Measurements from ENCODE around the gene ADAMTSL3. TPM values are rescaled to one million over a fixed set of nuclear protein-coding genes. Genes with fewer than 3 reads are reported as not detected.
A peak's percentile ranks its signal among the peaks of the same experiment; 100 is the strongest.

The ADAMTSL3 gene, protein sequence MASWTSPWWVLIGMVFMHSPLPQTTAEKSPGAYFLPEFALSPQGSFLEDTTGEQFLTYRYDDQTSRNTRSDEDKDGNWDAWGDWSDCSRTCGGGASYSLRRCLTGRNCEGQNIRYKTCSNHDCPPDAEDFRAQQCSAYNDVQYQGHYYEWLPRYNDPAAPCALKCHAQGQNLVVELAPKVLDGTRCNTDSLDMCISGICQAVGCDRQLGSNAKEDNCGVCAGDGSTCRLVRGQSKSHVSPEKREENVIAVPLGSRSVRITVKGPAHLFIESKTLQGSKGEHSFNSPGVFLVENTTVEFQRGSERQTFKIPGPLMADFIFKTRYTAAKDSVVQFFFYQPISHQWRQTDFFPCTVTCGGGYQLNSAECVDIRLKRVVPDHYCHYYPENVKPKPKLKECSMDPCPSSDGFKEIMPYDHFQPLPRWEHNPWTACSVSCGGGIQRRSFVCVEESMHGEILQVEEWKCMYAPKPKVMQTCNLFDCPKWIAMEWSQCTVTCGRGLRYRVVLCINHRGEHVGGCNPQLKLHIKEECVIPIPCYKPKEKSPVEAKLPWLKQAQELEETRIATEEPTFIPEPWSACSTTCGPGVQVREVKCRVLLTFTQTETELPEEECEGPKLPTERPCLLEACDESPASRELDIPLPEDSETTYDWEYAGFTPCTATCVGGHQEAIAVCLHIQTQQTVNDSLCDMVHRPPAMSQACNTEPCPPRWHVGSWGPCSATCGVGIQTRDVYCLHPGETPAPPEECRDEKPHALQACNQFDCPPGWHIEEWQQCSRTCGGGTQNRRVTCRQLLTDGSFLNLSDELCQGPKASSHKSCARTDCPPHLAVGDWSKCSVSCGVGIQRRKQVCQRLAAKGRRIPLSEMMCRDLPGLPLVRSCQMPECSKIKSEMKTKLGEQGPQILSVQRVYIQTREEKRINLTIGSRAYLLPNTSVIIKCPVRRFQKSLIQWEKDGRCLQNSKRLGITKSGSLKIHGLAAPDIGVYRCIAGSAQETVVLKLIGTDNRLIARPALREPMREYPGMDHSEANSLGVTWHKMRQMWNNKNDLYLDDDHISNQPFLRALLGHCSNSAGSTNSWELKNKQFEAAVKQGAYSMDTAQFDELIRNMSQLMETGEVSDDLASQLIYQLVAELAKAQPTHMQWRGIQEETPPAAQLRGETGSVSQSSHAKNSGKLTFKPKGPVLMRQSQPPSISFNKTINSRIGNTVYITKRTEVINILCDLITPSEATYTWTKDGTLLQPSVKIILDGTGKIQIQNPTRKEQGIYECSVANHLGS (N-terminal part only)
- total RNA-seq, result 10 to 100 TPM in 3 of 9 donors, 1 to 10 TPM in 6; 6.6 to 13.2 (median 7.7) TPM
- polyA plus RNA-seq, result 1 to 10 TPM; 1.3 to 2.6 TPM
- long read RNA-seq, donor 1, partial matches to known transcripts, result 3 of 6 reads
- long read RNA-seq, donor 1, other reads (novel, unspliced or antisense), result 3 of 6 reads
- long read RNA-seq, donor 2, partial matches to known transcripts, result 10 of 22 reads
- long read RNA-seq, donor 2, other reads (novel, unspliced or antisense), result 12 of 22 reads
- long read RNA-seq, donor 3, partial matches to known transcripts, result 4 of 8 reads
- long read RNA-seq, donor 3, other reads (novel, unspliced or antisense), result 4 of 8 reads

GRCh38 chr15:83653639-83654378 is at the start of gene ADAMTSL3:
Gene ADAMTSL3 (plus strand): TSS chr15:83654123. CDS start chr15:83655762, 1,639 bp downstream.
- peak; percentile 3 to 81 (median 57) for ATAC-seq
- TF ChIP-seq POLR2A (IDR thresholded peaks at IDR 0.05), result peak in 1 of 2 donors; percentile 29
- TF ChIP-seq, protein P1, sequence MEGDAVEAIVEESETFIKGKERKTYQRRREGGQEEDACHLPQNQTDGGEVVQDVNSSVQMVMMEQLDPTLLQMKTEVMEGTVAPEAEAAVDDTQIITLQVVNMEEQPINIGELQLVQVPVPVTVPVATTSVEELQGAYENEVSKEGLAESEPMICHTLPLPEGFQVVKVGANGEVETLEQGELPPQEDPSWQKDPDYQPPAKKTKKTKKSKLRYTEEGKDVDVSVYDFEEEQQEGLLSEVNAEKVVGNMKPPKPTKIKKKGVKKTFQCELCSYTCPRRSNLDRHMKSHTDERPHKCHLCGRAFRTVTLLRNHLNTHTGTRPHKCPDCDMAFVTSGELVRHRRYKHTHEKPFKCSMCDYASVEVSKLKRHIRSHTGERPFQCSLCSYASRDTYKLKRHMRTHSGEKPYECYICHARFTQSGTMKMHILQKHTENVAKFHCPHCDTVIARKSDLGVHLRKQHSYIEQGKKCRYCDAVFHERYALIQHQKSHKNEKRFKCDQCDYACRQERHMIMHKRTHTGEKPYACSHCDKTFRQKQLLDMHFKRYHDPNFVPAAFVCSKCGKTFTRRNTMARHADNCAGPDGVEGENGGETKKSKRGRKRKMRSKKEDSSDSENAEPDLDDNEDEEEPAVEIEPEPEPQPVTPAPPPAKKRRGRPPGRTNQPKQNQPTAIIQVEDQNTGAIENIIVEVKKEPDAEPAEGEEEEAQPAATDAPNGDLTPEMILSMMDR (IDR thresholded peaks at IDR 0.05), result peak in 5 of 12 donors; percentile 6 to 31 (median 13)
- peaks cover 0 to 15% (median 0%) of the 10 kb centered on the region in 9 donors for H3K36me3 ChIP-seq
- H3K4me1 ChIP-seq, result peaks cover 0 to 45% (median 11%) of the 10 kb centered on the region in 12 donors
- H3K27ac ChIP-seq, result peak within 1 kb of the TSS; percentile 14 to 90 (median 82)
- H3K4me3 ChIP-seq, result peak within 1 kb of the TSS; percentile 43 to 85 (median 68)
- no peaks in the 10 kb centered on the region for H3K9me3 ChIP-seq
- H3K27me3 ChIP-seq, result peaks cover 0 to 18% (median 0%) of the 10 kb centered on the region in 9 donors
- intact Hi-C loops (cut with DNase I), result loop anchor here in 4 of 10 donors (10.0 kb wide), 3 partner anchors 79 to 381 kb away; no protein-coding TSS in a partner anchor
- WGBS, 4 donors, result 0 to 1% (median 1%) methylated on average over 19 to 105 of the region's 105 CpGs
- peak; percentile 84 to 92 (median 88) for DNase-seq

DNA sequence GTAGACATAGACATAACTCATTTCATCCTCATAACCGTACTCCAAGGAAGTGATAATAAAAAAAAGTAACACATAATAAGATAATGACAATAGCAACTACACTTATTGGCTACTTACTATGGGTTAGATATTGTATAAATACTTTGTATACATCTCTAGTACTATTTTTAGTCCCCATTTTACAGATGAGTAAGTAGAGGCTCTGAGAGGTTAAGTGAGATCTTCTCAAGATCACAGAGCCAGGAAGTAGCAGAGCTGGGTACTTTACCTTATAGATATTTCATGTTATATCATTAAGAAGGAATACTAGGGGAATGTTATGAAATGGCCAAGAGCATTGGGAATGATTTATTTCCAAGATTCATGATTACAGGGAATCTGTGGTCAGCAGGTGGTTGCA is 49.4 kb upstream of the ADAMTSL3 start:
- Histone ChIP-seq H3K4me1 (peaks cover 0 to 6% (median 0%) of the 10 kb centered on the region in 12 donors), H3K27ac (peak overlapping the region in 1 of 12 donors; percentile 30), H3K27me3 (peaks cover 0 to 4% (median 0%) of the 10 kb centered on the region in 9 donors), H3K4me3 (no peak overlapping the region), H3K36me3 (no peaks in the 10 kb centered on the region), H3K9me3 (peaks cover 0 to 18% (median 1%) of the 10 kb centered on the region in 12 donors)
- intact Hi-C loops (cut with DNase I), result no loop called here
- ATAC-seq (no peak), DNase-seq (no peak)
- 87 to 95% (median 95%) methylated on average over 1 of the region's 1 CpG for WGBS, 4 donors
- no peak for TF ChIP-seq POLR2A (IDR thresholded peaks at IDR 0.05)

DNA sequence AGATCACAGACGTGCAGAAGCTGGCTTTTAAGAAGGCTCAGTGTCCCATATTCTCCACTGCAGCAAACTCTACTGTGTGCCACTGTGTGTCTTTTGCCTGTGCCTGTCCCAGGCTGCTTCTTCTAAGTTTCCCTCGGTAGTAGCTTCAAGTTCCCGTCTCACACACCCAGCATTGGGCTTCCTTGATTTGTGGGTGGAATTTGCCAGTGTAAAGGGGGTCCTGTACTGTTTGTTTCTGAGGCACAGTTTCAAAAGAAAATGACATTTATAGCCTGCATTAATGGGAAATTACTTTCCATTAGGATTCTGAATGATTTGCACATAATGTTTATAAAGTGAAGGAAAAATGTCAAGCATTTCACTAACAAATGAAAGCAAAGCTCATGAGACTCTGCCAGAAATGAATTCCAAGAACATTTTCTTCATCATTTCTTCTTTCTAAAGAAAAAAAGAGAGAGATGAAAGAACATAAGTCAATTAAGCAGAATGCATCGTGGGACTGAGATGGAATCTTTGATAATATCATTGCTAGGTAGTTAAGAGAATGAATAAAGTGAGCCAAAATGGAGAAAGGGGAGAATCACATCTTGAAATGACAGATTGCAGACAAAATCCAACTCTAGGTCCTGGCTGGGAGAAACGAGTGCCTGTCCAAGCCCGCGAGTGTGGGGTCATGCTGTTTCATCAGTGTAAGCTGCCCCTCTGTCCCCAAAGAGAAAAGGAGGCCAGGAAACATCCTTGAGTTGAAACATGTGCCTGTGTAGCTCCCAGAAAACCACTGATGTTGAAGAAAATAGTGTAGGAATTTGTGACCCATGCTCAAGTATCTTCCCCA is 48.6 kb upstream of the ADAMTSL3 start:
- intact Hi-C loops (cut with DNase I), result no loop called here
- Histone ChIP-seq H3K36me3 (no peaks in the 10 kb centered on the region), H3K27me3 (peaks cover 0 to 4% (median 0%) of the 10 kb centered on the region in 9 donors), H3K4me3 (no peak overlapping the region), H3K9me3 (peaks cover 0 to 11% (median 0%) of the 10 kb centered on the region in 12 donors), H3K27ac (peak overlapping the region in 1 of 12 donors; percentile 30), H3K4me1 (peaks cover 0 to 6% (median 0%) of the 10 kb centered on the region in 12 donors)
- 53 to 62% (median 58%) methylated on average over 7 of the region's 7 CpGs for whole genome bisulfite sequencing, 4 donors
- peak in 3 of 4 donors; percentile 41 to 57 (median 56) for ATAC-seq
- TF ChIP-seq, protein P1 (IDR thresholded peaks at IDR 0.05), result no peak
- TF ChIP-seq POLR2A (IDR thresholded peaks at IDR 0.05), result no peak
- peak in 3 of 5 donors; percentile 12 to 58 (median 55) for DNase-seq

Measured in heart left ventricle (tissue), 16 donors.